Right renal pelvis (tissue), 4 donors: ENCODE data around the gene GPRIN1. TPM values are rescaled to one million over a fixed set of nuclear protein-coding genes. Genes with fewer than 3 reads are reported as not detected.
"Not testable (repeated sequence)": the region's sequence is repeated elsewhere in the genome, so short reads cannot be mapped to it uniquely, and the experiment has no call there.

Experiments
- DNase-seq, 4 donors: peaks; one replicate each; pipeline ENCODE4 v3.0.0-alpha.2; 2013; ENCODE audit warnings: low read depth in 4 of 4, low spot score in 3 of 4, missing footprints in 1 of 4
- polyA plus RNA-seq, 4 donors: library from polyadenylated mRNA; unstranded; fragments of 120-200 nt; gene quantifications; one replicate each; pipeline ENCODE4 v1.2.1, GENCODE V29; 2013; ENCODE audit not compliant: insufficient read length in 4 of 4

GPRIN1 gene
- polyA plus RNA-seq, 4 donors: 1.3 to 2.1 (median 1.8) TPM

DNA sequence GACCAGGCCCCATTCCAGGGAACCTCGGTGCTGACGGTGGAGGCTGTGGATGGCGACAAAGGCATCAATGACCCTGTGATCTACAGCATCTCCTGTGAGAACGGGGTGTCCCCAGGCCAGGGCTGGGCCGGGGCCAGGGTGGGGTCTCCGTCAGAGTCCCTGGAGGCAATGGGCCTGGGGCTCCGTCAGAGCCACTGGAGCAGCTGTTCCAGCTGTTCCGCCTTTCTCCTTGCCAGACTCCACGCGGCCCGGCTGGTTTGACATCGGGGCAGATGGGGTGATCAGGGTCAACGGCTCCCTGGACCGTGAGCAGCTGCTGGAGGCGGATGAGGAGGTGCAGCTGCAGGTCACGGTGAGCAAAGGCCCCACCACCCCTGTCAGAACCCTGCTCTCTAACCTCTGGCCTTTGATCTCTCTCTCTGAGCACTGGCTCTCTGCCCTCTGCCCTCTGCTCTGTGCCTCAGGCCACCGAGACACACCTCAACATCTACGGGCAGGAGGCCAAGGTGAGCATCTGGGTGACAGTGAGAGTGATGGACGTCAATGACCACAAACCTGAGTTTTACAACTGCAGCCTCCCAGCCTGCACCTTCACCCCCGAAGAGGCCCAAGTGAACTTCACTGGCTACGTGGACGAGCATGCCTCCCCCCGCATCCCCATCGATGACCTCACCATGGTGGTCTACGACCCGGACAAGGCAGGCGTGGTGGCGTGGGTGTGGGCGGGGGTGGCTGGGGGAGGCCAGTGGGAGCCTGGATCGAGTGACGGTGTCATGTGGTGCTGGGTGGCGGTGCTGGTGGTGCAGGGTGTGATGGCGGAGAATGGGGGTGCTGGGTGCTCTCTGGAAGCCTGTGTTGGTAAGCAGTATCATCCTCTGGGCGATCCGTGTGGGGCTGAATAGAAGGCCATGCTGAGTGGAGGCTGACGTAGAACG lies 34.2 kb downstream of the GPRIN1 start:
- no peak for DNase-seq

DNA sequence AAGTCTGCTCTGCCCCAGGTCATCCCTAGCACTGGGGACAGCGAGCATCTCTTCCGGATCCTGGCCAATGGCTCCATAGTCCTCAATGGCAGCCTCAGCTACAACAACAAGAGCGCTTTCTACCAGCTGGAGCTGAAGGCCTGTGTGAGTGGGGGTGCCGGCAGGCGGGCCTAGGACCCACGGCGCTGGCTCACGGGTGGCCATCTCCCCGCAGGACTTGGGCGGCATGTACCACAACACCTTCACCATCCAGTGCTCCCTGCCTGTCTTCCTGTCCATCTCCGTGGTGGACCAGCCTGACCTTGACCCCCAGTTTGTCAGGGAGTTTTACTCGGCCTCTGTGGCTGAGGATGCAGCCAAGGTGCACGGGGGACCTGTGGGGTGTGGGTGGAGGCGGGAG lies 34.9 kb downstream of the GPRIN1 start:
- no peak for DNase-seq

GRCh38 chr5:176574297-176574591 lies 35.7 kb downstream of the GPRIN1 start:
- no peak for DNase-seq

DNA sequence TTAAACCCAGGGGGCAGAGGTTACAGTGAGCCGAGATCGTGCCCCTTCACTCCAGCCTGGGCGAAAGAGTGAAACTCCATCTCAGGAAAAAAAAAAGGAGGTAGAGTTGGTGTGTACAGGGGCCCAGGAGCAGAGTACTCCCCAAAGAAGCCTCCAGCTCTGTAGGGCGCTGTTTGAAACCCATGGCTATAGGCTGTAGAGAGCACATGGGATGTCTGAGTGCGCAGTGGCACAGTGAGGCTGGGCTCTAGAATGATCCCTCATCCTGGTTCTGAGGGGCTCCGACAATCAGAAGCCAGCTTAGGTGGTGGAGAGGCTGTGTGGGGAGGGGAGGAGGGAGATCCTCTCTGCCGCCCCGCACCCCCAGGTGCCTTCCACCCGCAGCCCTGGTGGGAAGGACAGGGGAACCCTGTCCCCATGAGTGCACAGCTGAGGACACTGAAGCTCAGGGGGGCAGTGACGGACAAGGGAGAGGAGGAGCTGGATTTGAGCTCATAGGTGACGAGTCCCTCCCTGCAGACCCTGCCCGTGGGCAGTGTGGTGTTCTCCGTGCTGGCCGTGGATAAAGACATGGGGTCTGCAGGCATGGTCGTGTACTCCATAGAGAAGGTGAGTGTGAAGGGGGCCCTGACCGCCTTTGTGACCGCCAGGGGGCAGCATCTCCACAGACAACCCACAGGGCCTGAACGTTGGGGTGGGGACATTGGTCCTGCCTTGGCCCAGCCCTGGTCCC lies 36.2 kb downstream of the GPRIN1 start:
- peak in 2 of 4 donors; percentile 20 to 22 for DNase-seq

- DNase-seq: no peak
These were observed 39.9 kb downstream of the GPRIN1 start for GRCh38 chr5:176570044-176570443.

DNA sequence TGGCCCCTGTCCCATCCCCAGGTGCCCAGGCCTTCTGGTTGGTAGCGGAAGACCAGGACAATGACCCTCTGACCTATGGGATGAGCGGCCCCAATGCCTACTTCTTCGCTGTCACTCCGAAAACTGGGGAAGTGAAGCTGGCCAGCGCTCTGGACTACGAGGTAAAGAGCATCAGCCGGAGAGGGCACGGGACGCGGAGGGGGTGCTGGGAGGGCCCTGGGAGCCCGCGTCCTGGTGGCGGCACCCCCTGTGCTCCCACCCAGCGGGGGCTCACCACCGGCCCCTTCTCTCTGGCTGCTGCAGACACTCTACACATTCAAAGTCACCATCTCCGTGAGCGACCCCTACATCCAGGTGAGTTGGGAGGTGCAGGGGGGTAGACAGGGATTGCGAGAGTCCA lies 41.3 kb downstream of the GPRIN1 start:
- no peak for DNase-seq

GRCh38 chr5:176565760-176566288 lies 44.1 kb downstream of the GPRIN1 start:
- DNase-seq: no peak

DNA sequence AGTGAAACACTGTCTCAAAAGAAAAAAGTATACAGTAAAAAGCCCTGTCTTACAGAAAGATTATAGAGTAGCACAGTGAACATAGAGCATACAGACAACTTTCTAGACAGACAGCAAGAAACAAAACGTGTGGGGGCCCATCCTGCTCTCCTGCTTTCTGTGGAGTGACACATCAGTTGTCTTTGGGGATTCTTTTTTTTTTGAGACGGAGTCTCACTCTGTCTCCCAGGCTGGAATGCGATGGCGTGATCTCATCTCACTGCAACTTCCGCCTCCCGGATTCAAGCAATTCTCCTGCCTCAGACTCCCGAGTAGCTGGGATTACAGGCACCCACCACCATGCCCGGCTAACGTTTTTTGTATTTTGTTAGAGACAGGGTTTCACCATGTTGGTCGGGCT lies 46.0 kb downstream of the GPRIN1 start:
- DNase-seq: no peak

DNA sequence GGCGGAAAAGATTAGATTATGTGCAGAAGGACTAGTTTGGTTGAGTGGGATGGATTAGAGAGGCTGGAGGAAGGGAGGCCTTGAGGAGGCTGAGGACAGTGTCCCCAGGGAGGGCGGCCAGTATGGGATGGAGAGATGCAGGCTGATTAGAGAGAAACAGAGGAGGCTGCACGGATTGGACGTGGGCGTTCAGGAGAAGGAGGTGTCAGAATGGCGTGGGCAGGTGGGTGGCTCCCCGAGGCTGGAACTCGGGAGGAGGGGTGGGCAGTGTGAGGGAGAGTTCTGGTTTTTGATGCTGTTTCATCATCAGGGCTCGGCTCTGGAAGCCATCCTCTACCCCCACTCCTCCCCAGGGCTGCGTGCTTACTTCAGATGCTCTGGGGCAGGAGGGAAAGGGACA lies 47.8 kb downstream of the GPRIN1 start:
- DNase-seq: no peak

GRCh38 chr5:176561259-176561658 lies 48.7 kb downstream of the GPRIN1 start:
- no peak for DNase-seq

- no peak for DNase-seq
These were observed 49.6 kb downstream of the GPRIN1 start for GRCh38 chr5:176560364-176560763.

- DNase-seq: no peak
These were observed 50.3 kb downstream of the GPRIN1 start for GRCh38 chr5:176559683-176560082.

DNA sequence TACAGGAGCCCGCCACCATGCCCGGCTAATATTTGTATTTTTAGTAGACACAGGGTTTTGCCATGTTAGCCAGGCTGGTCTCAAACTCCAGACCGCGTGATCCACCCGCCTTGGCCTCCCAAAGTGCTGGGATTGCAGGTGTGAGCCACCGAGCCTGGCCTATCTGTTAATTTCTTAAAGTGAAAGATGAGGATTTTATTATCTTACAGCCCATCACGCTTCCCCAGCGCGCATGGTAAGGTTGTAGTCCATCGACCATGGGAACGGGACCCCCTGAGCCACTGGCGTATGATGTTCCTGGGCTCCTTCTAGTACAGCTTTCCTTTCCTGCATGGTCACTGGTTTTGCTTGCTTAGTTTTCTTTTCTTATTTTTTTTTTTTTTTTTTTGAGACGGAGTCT lies 52.1 kb downstream of the GPRIN1 start:
- DNase-seq: no peak

GRCh38 chr5:176553260-176554085 lies 56.5 kb downstream of the GPRIN1 start:
- DNase-seq: no peak

DNA sequence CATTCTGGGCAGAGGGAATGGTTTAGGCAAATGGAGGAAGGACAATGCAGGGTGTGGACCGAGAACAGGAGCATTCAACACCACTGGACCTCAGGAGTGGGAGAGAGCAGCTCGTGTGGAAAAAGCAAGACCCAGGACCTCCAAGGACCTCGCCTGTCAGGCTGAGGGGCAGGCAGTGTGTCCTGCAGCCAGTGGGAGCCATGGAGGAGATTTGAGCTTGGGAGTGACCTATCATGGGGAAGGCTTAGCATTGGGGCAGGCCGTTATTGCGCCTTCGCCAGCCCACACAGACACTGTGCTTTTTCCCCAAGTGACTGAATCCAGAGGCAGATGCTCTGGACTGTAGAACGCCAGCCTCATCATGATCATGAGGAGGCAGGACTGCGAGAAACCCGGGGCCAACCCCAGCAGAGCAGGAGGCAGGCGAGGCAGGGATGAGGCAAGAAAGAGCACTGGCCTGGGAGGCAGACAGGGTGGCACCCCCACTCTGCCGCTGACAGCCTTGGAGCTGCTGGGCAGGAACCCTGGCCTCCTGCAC lies 57.6 kb downstream of the GPRIN1 start:
- no peak for DNase-seq

DNA sequence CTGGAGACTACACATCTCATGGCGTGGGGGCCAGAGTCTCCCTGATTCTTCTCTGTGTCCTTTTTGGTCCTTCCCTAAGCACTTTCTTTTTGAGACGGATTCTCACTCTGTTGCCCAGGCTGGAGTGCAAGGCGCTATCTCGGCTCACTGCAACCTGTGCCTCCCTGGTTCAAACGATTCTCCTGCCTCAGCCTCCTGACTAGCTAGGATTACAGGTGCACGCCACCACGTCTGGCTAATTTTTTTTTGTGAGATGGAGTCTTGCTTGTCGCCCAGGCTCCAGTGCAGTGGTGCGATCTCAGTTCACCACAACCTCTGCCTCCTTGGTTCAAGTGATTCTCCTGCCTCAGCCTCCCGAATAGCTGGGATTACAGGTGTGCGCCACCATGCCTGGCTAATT lies 59.0 kb downstream of the GPRIN1 start:
- DNase-seq: not testable (repeated sequence)

DNA sequence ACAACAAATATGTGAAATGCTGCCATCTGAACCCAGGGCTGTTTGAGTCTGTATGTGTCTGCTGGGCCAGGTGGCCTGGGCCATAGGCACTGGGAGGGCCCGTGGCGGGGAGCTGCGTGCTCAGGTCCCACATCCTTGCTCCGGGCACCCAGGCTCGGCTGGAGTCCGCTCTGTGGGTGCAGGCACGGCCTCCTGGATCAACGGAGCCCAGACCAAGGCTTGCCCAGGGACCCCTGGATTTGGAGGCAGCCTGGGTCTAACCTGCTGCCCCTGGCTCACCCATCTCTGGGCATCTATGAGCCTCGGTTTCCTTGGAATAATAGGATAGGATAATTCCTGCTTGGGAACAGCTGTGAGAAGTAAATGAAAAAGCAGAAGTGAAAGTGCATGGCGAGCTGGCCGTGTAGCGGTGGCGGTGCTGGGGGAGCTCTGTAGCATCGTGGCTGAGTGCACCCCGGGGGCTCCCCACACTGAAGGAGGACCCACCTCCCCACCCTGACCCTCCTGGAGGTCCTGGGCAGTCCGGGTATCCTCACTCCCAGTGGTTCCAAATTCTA lies 59.6 kb downstream of the GPRIN1 start:
- no peak for DNase-seq

DNA sequence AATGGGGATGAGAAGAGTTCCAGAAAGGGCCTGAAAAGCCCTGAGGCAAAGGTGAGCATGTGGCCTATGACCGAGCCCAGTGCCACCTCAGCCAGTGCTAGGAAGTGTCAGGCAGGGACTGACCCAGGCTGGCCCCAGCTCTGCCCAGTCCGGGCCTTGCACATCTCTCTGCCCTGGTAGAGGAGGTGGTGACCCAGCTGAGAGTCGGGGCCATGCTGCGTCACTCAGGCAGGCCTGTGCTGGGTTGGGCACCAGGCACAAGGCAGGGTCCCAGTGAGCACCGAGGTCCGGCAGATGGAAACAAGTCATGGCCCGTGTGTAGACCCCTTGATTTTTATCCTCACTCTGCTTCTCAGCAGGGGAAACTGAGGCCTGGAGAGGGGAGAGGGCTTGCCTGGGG lies 60.1 kb downstream of the GPRIN1 start:
- no peak for DNase-seq

GRCh38 chr5:176548967-176549444 lies 61.0 kb downstream of the GPRIN1 start, which contains the start of gene CDHR2:
TSS of gene CDHR2 (plus strand) at chr5:176549342. CDS start at chr5:176565353, 16,011 bp downstream.
- no peak for DNase-seq

DNA sequence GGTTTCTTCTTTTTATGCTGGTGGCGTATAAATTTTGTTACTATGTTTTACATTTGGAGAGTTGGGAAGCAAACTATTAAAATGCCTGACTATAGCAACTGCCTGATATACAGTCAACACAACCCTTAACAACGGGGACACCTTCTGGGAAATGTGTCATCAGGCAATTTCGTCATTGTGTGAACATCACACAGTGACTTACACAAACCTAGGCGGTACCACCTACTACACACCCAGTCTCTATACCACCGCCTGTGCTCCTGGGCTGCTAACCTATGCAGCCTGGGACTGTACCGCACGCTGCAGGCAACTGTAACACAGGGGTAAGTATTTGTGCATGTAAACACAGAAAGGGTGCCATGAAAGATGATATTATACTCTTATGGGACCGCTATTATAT lies 62.2 kb downstream of the GPRIN1 start:
- DNase-seq: no peak
